HG02678 (cell line): ENCODE data around the gene CCL1.
"Not testable (repeated sequence)": the region's sequence is repeated elsewhere in the genome, so short reads cannot be mapped to it uniquely, and the experiment has no call there.

Experiments used
- ATAC-seq: cut with Tn5 transposase; IDR thresholded peaks from one replicate; pipeline ENCODE4 v1.9.1; 2021; ENCODE audit warnings: mild to moderate bottlenecking, moderate library complexity; ENCODE audit not compliant: unreplicated experiment

CCL1 gene

DNA sequence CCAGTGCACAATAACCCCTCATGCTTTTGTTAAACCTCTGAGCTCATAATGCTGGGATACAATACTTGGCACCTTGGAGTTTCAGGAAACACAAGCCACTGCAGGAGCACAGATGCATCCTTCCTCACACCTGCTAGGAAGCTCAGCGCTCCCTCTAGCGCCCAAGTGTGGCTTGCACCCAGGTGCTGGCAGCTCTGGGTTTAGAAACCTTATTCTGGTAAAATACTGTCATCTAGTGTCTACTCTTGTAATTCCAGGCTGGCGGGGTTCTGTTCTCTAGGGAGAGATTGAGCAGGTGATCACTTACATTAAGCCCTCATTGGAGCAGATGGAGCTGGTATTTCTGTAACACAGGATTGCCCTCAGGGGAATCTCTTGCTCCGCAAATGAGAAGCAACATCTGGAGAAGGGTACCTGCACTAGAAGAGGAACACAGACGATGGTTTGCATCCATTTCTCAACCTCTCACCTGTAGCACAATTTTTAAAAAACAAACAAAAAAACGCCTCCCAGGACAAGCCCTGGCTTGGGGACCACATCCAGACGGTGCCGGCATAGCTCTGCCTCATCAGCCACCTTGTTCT is 1.5 kb downstream of the CCL1 start:
- peak; percentile 81 for ATAC-seq

- no peak for ATAC-seq
These were observed 2.3 kb downstream of the CCL1 start for GRCh38 chr17:34360601-34361270.

DNA sequence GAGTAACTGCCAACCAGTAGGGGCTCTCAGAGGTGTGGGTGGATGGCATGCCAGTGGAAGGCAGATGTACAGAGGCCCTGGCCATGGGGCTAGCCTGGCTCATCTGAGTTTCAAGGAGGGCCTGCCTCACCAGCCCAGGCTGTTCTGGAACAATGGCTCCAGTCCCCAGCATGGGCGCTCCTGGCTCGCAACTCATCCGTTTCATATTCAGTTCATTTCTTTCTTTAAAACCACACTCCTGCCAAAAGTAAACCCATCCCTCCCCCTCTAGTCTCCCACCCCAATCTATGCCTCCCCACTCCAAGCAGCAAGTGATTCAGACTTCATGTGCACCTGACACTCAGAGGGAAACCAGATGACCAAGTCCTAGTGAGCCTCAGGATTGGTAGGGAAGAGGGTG is 4.4 kb downstream of the CCL1 start:
- no peak for ATAC-seq

GRCh38 chr17:34357398-34357797 is 5.6 kb downstream of the CCL1 start:
- ATAC-seq = no peak

GRCh38 chr17:34356194-34356593 is 6.8 kb downstream of the CCL1 start, which contains the start of gene CCL13:
Gene CCL13 (plus strand): TSS chr17:34356480. CDS start chr17:34356527, 47 bp downstream.
- ATAC-seq = no peak

GRCh38 chr17:34354637-34355036 is 8.4 kb downstream of the CCL1 start:
- no peak for ATAC-seq

DNA sequence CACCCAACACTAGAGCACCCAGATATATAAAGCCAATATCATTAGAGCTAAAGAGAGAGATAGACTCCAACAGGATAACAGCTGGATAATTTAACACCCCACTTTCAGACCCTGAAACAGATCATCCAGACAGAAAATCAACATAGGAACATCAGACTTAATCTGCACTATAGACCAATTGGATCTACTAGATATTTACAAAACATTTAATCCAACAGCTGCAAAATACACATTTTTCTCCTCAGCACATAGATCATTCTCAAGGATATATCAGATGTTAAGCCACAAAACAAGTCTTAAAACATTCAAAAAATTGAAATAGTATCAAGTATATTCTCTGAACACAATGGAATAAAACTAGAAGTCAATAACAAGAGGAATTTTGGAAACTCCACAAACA is 10.8 kb downstream of the CCL1 start:
- no peak for ATAC-seq

GRCh38 chr17:34351096-34351495 is 11.9 kb downstream of the CCL1 start:
- ATAC-seq = no peak

DNA sequence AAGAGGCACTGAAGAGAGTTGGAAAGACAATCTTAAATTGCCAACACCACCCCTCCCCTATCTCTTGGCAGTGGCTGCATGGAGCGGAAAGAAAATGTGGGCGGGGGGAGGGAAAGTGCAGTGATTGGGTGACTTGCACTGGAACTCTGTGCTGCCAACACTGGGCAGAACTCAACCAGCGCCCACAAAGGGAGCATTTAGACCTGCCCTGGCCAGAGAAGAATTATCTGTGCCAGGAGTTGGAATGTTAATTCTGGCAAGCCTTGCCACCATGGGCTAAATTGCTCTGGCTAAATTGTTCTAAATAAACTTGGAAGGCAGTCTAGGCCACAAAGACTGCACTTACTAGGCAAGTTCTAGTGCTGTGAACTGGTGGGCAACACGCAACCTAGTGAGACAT is 13.3 kb downstream of the CCL1 start:
- ATAC-seq = no peak

- ATAC-seq = no peak
These were observed 16.0 kb downstream of the CCL1 start for GRCh38 chr17:34347063-34347462.

DNA sequence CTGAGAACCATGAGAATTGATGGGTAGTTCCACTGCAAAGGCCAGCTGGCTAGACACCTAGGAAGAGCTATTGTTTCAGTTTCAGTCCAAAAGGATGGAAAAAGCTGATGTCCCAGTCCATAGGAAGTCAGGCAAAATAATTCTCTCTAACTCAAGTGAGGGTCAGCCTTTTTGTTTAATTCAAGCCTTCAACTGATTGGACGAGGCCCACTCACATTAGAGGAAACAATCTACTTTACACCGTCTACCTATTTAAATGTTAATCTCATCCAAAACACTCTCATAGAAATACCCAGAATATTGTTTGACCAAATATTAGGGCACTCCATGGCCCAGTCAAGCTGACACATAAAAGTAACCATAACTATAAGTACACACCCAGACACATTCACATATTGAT is 21.1 kb downstream of the CCL1 start:
- no peak for ATAC-seq

- ATAC-seq = no peak
These were observed 23.8 kb downstream of the CCL1 start for GRCh38 chr17:34339138-34339770.

GRCh38 chr17:34337701-34338100 is 25.3 kb downstream of the CCL1 start:
- no peak for ATAC-seq

DNA sequence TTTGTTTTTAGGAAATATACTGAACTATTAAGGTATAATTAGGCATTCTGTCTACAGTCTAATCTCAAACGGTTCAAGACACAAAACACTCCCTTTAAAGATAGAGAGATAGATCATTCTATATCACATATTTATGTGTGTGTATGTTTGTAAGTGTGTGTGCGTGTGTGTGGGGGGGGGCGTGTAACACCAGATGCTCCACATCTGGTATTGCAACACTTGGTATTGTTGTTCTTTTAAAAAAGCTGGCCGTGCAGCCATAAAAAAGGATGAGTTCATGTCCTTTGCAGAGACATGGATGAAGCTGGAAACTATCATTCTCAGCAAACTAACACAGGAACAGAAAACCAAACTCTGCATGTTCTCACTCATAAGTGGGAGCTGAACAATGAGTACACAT is 35.5 kb downstream of the CCL1 start:
- not testable (repeated sequence) for ATAC-seq

- ATAC-seq = no peak
These were observed 41.1 kb downstream of the CCL1 start for GRCh38 chr17:34321964-34322363.

DNA sequence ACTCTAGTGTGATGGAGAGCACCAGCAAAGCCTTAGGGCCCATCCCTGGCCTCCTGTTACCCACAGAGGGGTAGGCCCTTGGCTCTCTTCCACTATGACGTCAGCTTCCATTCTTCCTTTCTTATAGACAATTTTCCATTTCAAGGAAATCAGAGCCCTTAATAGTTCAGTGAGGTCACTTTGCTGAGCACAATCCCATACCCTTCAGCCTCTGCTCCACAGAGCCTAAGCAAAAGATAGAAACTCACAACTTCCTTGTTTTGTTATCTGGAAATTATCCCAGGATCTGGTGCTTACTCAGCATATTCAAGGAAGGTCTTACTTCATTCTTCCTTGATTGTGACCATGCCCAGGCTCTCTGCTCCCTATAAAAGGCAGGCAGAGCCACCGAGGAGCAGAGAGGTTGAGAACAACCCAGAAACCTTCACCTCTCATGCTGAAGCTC is 44.0 kb downstream of the CCL1 start, which contains the start of gene CCL8:
TSS of gene CCL8 (plus strand) at position 397 of the 445 bp plus-strand sequence. CDS start 67 bp downstream, outside the sequence.
- no peak for ATAC-seq

- ATAC-seq = no peak
These were observed 44.6 kb downstream of the CCL1 start for GRCh38 chr17:34318474-34318873.

DNA sequence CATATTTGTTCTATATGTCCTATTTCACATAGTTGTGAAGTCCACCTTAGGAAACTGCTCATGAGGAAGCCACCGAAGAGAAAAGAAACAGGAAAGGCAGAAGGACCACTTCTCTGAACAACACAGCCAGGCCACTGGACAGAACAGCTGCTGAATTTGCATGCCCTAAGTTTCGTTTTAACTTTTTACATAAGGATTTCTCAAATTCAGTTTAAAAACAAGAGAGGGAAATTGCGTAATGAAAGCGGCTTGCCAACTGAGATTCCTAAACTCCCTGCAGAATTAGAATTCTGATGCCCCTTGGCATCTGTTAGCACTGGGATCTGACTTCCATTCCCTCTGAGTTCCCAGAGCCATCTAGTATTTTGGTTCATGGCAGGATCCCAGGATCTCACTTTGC is 48.8 kb downstream of the CCL1 start:
- ATAC-seq = no peak

GRCh38 chr17:34313164-34313563 is 49.9 kb downstream of the CCL1 start:
- no peak for ATAC-seq

GRCh38 chr17:34312080-34312479 is 51.0 kb downstream of the CCL1 start:
- ATAC-seq = no peak

DNA sequence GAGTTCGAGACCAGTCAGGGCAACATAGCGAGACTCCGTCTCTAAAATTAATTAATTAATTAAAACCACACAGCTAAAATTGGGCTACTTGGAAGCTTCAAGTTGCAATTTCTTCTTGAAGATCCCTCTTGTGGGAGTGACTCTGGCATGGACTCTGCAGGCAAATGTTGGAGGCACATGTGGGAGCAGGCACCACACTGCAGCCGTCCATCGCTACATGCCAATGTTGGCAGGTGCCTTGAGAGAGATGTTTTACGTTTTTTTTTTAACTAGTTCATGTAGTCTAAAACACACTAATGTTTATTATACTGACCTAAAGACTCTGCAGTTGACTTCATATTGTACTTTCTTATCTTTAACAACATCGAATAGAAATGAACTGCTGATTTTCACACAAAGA is 51.7 kb downstream of the CCL1 start:
- ATAC-seq = no peak
